H9 (cell line): ENCODE results near the gene DNAJC17. TPM values are rescaled to one million over a fixed set of nuclear protein-coding genes. Genes with fewer than 3 reads are reported as not detected.

Experiments used
- DNase-seq: peaks from one replicate; pipeline ENCODE4 v3.0.0-alpha.2; 2017
- H2AFZ ChIP-seq: one replicate; pipeline ENCODE4 v1.6.1; 2013; ENCODE audit warnings: mild to moderate bottlenecking, low read length, control low read depth, moderate library complexity
- H2AK5ac ChIP-seq: 2 replicates; pipeline ENCODE4 v1.6.1; 2013; ENCODE audit warnings: low read length, control low read depth, mixed read lengths; ENCODE audit not compliant: insufficient read length
- H2BK120ac ChIP-seq: one replicate; pipeline ENCODE4 v1.6.1; 2013; ENCODE audit warnings: low read depth, mild to moderate bottlenecking, low read length, control low read depth, inconsistent platforms; ENCODE audit not compliant: poor library complexity, severe bottlenecking
- H2BK12ac ChIP-seq: 2 replicates; pipeline ENCODE4 v1.6.1; 2013; ENCODE audit warnings: low read length, control low read depth, mixed read lengths, low read depth; ENCODE audit not compliant: insufficient read length
- H2BK15ac ChIP-seq: 2 replicates; pipeline ENCODE4 v1.6.1; 2013; ENCODE audit warnings: low read depth, low read length, control low read depth
- H2BK20ac ChIP-seq: one replicate; pipeline ENCODE4 v1.6.1; 2013; ENCODE audit warnings: low read depth, mild to moderate bottlenecking, low read length, control low read depth, inconsistent platforms; ENCODE audit not compliant: poor library complexity, severe bottlenecking
- H2BK5ac ChIP-seq: 2 replicates; pipeline ENCODE4 v1.6.1; 2013; ENCODE audit warnings: low read length, control low read depth, mixed read lengths; ENCODE audit not compliant: insufficient read length
- H3K14ac ChIP-seq: 2 replicates; pipeline ENCODE4 v1.6.1; 2013; ENCODE audit warnings: low read length, control low read depth; ENCODE audit not compliant: insufficient read depth
- H3K18ac ChIP-seq: 2 replicates; pipeline ENCODE4 v1.6.1; 2013; ENCODE audit warnings: low read depth, mild to moderate bottlenecking, mixed read lengths, low read length, control low read depth; ENCODE audit not compliant: insufficient read length
- H3K23ac ChIP-seq: 2 replicates; pipeline ENCODE4 v1.6.1; 2013; ENCODE audit warnings: low read length, control low read depth, mixed read lengths, low read depth; ENCODE audit not compliant: insufficient read length
- H3K23me2 ChIP-seq: 2 replicates; pipeline ENCODE4 v1.6.1; 2013; ENCODE audit warnings: low read depth, mild to moderate bottlenecking, mixed read lengths, low read length, control low read depth; ENCODE audit not compliant: insufficient read length, poor library complexity, severe bottlenecking
- H3K27ac ChIP-seq: 2 replicates; pipeline ENCODE4 v1.5.1; 2013; ENCODE audit warnings: low read length, control low read depth, mixed read lengths, low read depth; ENCODE audit not compliant: insufficient read length
- H3K27me3 ChIP-seq: 2 replicates; pipeline ENCODE4 v1.6.1; 2013; ENCODE audit warnings: low read length, control low read depth, inconsistent platforms; ENCODE audit not compliant: insufficient read depth
- H3K4ac ChIP-seq: 2 replicates; pipeline ENCODE4 v1.6.1; 2013; ENCODE audit warnings: low read depth, mild to moderate bottlenecking, control low read depth, inconsistent platforms, low read length, moderate library complexity
- H3K4me1 ChIP-seq: 2 replicates; pipeline ENCODE4 v1.6.1; 2013; ENCODE audit warnings: low read length, control low read depth, inconsistent platforms; ENCODE audit not compliant: insufficient read depth
- H3K4me2 ChIP-seq: 2 replicates; pipeline ENCODE4 v1.6.1; 2013; ENCODE audit warnings: low read length, control low read depth, mixed read lengths; ENCODE audit not compliant: insufficient read length, insufficient read depth
- H3K56ac ChIP-seq: 2 replicates; pipeline ENCODE4 v1.6.1; 2013; ENCODE audit warnings: low read depth, mild to moderate bottlenecking, mixed read lengths, low read length, control low read depth; ENCODE audit not compliant: insufficient read length
- H3K79me1 ChIP-seq: 2 replicates; pipeline ENCODE4 v1.6.1; 2013; ENCODE audit warnings: low read depth, mild to moderate bottlenecking, moderate library complexity, low read length, control low read depth, inconsistent platforms; ENCODE audit not compliant: insufficient read depth, poor library complexity, severe bottlenecking
- H3K79me2 ChIP-seq: 2 replicates; pipeline ENCODE4 v1.6.1; 2013; ENCODE audit warnings: low read length, control low read depth, inconsistent platforms; ENCODE audit not compliant: insufficient read depth
- H3K9ac ChIP-seq: 2 replicates; pipeline ENCODE4 v1.6.1; 2013; ENCODE audit warnings: low read length, control low read depth, mixed read lengths; ENCODE audit not compliant: insufficient read length; ENCODE audit errors: extremely low read depth
- H3K9me3 ChIP-seq: one replicate; pipeline ENCODE4 v1.6.1; 2013; ENCODE audit warnings: low read depth, low read length, inconsistent platforms; ENCODE audit not compliant: control insufficient read depth
- H3T11ph ChIP-seq: one replicate; pipeline ENCODE4 v1.6.1; 2013; ENCODE audit warnings: mild to moderate bottlenecking, low read length, control low read depth, inconsistent platforms
- H4K20me1 ChIP-seq: one replicate; pipeline ENCODE4 v1.6.1; 2013; ENCODE audit not compliant: control insufficient read depth, insufficient read length, insufficient read depth
- H4K5ac ChIP-seq: 2 replicates; pipeline ENCODE4 v1.6.1; 2013; ENCODE audit warnings: low read depth, mild to moderate bottlenecking, mixed read lengths, low read length, control low read depth; ENCODE audit not compliant: insufficient read length
- H4K8ac ChIP-seq: replicated peaks from 2 replicates; pipeline ENCODE4 v1.6.1; 2013; ENCODE audit warnings: low read length, control low read depth, mixed read lengths, low read depth; ENCODE audit not compliant: insufficient read length
- H4K91ac ChIP-seq: 2 replicates; pipeline ENCODE4 v1.6.1; 2013; ENCODE audit warnings: low read depth, mild to moderate bottlenecking, moderate library complexity, mixed read lengths, low read length, control low read depth; ENCODE audit not compliant: insufficient read length
- H3K27ac Mint-ChIP-seq, 3 experiments: 2 replicates in 2 of 3; 3 replicates in 1 of 3; pipeline ENCODE4 v1.8.0; 2020 to 2021; ENCODE audit warnings: mixed read lengths in 3 of 3, mild to moderate bottlenecking in 1 of 3, moderate library complexity in 1 of 3
- H3K27me3 Mint-ChIP-seq: 2 replicates; pipeline ENCODE4 v1.8.0; 2021; ENCODE audit warnings: low read depth, mild to moderate bottlenecking, moderate library complexity, mixed read lengths
- H3K36me3 Mint-ChIP-seq, 3 experiments: 2 replicates in 2 of 3; 3 replicates in 1 of 3; pipeline ENCODE4 v1.8.0; 2020 to 2021; ENCODE audit warnings: low read depth in 3 of 3, mixed read lengths in 3 of 3; ENCODE audit not compliant: insufficient read depth in 1 of 3
- H3K4me1 Mint-ChIP-seq, 2 experiments: 2 replicates each; pipeline ENCODE4 v1.8.0; 2020; ENCODE audit warnings: mixed read lengths in 2 of 2
- H3K4me3 Mint-ChIP-seq, 2 experiments: 2 replicates in 1 of 2; 3 replicates in 1 of 2; pipeline ENCODE4 v1.8.0; 2020 to 2021; ENCODE audit warnings: mild to moderate bottlenecking in 2 of 2, mixed read lengths in 2 of 2, moderate library complexity in 1 of 2
- H3K9me3 Mint-ChIP-seq, 2 experiments: 2 replicates in 1 of 2; 3 replicates in 1 of 2; pipeline ENCODE4 v1.8.0; 2020; ENCODE audit warnings: mild to moderate bottlenecking in 2 of 2, mixed read lengths in 2 of 2, moderate library complexity in 1 of 2
- WGBS: extraction: QIAGEN DNeasy Blood & Tissue Kit; methylation state at CpG from one replicate; pipeline ENCODE4 v1.1.7; 2013; ENCODE audit warnings: missing lambda C conversion rate, low lambda C conversion rate, mixed read lengths; ENCODE audit not compliant: insufficient read length; ENCODE audit errors: extremely low coverage; 5-methylcytosine and 5-hydroxymethylcytosine counted together
- total RNA-seq: library from RNA; stranded (reverse); gene quantifications from 2 replicates; pipeline ENCODE4 v1.2.1, GENCODE V29; 2021
- TF ChIP-seq, protein P1 (sequence below): fragments of 200-600 bp; sonication (generic); conservative IDR thresholded peaks from 3 replicates; pipeline ENCODE4 v1.8.0; 2021; ENCODE audit warnings: antibody characterized with exemption, mild to moderate bottlenecking

Gene DNAJC17
- total RNA-seq, 1 experiment from 2014 or later: 38.3 TPM

DNA sequence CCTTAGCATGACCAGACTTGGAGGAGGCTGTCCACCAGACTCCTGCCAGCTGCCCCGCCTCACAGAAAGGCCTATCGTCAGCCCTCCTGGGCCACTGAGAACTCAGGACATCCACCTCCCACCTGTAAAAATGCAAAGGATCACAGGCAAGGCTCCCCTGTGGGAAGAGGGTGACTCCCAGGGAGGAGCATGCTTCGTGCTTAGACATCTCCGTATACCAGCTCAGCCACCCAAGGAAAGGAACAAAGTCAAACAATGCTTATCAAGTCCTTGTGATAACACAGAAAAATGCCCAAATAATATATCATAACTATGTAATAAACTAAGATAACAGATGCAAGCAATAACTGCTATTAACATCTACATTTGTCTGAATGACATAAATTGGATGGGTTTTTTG, 56.4 kb downstream of the DNAJC17 start:
- no peak overlapping the region for H4K91ac ChIP-seq
- H3K79me1 ChIP-seq: no peaks in the 10 kb centered on the region
- no peak for DNase-seq
- peaks cover 3% of the 10 kb centered on the region for H3K23me2 ChIP-seq
- H3K9me3 Mint-ChIP-seq: no peaks in the 10 kb centered on the region
- no peak overlapping the region for H2BK5ac ChIP-seq
- H3K4me1 ChIP-seq: no peaks in the 10 kb centered on the region
- no peak overlapping the region for H2AFZ ChIP-seq
- H3K27me3 Mint-ChIP-seq: no peaks in the 10 kb centered on the region
- no peak overlapping the region for H2BK20ac ChIP-seq
- no peak overlapping the region for H3K23ac ChIP-seq
- no peak overlapping the region for H2BK120ac ChIP-seq
- H3K9me3 ChIP-seq: no peaks in the 10 kb centered on the region
- no peak overlapping the region for H3K4me3 Mint-ChIP-seq
- TF ChIP-seq, protein P1, sequence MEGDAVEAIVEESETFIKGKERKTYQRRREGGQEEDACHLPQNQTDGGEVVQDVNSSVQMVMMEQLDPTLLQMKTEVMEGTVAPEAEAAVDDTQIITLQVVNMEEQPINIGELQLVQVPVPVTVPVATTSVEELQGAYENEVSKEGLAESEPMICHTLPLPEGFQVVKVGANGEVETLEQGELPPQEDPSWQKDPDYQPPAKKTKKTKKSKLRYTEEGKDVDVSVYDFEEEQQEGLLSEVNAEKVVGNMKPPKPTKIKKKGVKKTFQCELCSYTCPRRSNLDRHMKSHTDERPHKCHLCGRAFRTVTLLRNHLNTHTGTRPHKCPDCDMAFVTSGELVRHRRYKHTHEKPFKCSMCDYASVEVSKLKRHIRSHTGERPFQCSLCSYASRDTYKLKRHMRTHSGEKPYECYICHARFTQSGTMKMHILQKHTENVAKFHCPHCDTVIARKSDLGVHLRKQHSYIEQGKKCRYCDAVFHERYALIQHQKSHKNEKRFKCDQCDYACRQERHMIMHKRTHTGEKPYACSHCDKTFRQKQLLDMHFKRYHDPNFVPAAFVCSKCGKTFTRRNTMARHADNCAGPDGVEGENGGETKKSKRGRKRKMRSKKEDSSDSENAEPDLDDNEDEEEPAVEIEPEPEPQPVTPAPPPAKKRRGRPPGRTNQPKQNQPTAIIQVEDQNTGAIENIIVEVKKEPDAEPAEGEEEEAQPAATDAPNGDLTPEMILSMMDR: no peak
- H4K8ac ChIP-seq: no peak overlapping the region
- no peaks in the 10 kb centered on the region for H3K27me3 ChIP-seq
- no peak overlapping the region for H3K4ac ChIP-seq
- H3K79me2 ChIP-seq: no peaks in the 10 kb centered on the region
- H2BK12ac ChIP-seq: no peak overlapping the region
- no peak overlapping the region for H2AK5ac ChIP-seq
- no peak overlapping the region for H3K14ac ChIP-seq
- no peak overlapping the region for H3K18ac ChIP-seq
- H2BK15ac ChIP-seq: no peak overlapping the region
- H3K27ac ChIP-seq: no peak overlapping the region
- H4K20me1 ChIP-seq: no peaks in the 10 kb centered on the region
- WGBS: no CpG with 5 or more reads among the region's 4 CpGs
- no peak overlapping the region for H3K9ac ChIP-seq
- H3K56ac ChIP-seq: no peak overlapping the region
- H4K5ac ChIP-seq: no peak overlapping the region
- no peak overlapping the region for H3K27ac Mint-ChIP-seq
- peaks cover 4 to 20% (median 14%) of the 10 kb centered on the region in 3 experiments; a peak in 5 of 7 replicates for H3K36me3 Mint-ChIP-seq
- peaks cover 10 to 15% of the 10 kb centered on the region in 2 experiments for H3K4me1 Mint-ChIP-seq
- no peak overlapping the region for H3T11ph ChIP-seq
- H3K4me2 ChIP-seq: no peak overlapping the region
